AG09319 (cell line): ENCODE measurements around the gene ABCG4.
"Not testable (repeated sequence)": the region's sequence is repeated elsewhere in the genome, so short reads cannot be mapped to it uniquely, and the experiment has no call there.

Experiments used
- DNase-seq: peaks from one replicate; pipeline ENCODE4 v3.0.0-alpha.2; 2010; ENCODE audit warnings: low read depth; ENCODE audit errors: extremely low read depth
- CTCF ChIP-seq: IDR thresholded peaks from 2 replicates; pipeline ENCODE4 v1.5.1; 2011; ENCODE audit warnings: low read depth, mild to moderate bottlenecking, inconsistent platforms, low read length, moderate library complexity

ABCG4 gene

GRCh38 chr11:119188067-119188466 lies 39.2 kb downstream of the ABCG4 start:
- TF ChIP-seq CTCF, result no peak
- DNase-seq, result no peak

GRCh38 chr11:119188887-119189286 lies 40.0 kb downstream of the ABCG4 start:
- DNase-seq, result no peak
- no peak for TF ChIP-seq CTCF

GRCh38 chr11:119189393-119189792 lies 40.5 kb downstream of the ABCG4 start:
- DNase-seq, result no peak
- TF ChIP-seq CTCF, result no peak

- TF ChIP-seq CTCF, result no peak
- no peak for DNase-seq
Measured at GRCh38 chr11:119190531-119190930, 41.7 kb downstream of the ABCG4 start.

GRCh38 chr11:119191265-119191664 lies 42.4 kb downstream of the ABCG4 start:
- DNase-seq, result not testable (repeated sequence)

GRCh38 chr11:119192111-119192510 lies 43.3 kb downstream of the ABCG4 start:
- DNase-seq, result no peak
- no peak for TF ChIP-seq CTCF

GRCh38 chr11:119193001-119193400 lies 44.1 kb downstream of the ABCG4 start:
- no peak for DNase-seq

More at GRCh38 chr11:119193001-119193400, 44.1 kb downstream of the ABCG4 start:
- TF ChIP-seq CTCF, result no peak
